CD14-positive monocyte (primary cell): Measurements from ENCODE around the gene BID. TPM values are rescaled to one million over a fixed set of nuclear protein-coding genes. Genes with fewer than 3 reads are reported as not detected.

Source experiments
- DNase-seq, 3 donors: peaks; one replicate each; pipeline ENCODE4 v3.0.0-alpha.2; 2011 to 2022
- H2AFZ ChIP-seq: 2 replicates; pipeline ENCODE4 v1.6.0; 2012; ENCODE audit warnings: mild to moderate bottlenecking, low read depth, low read length, inconsistent platforms; ENCODE audit not compliant: insufficient read depth, poor library complexity, severe bottlenecking
- H3K27ac ChIP-seq, 2 donors: 1 replicate in 1 of 2; 2 replicates in 1 of 2; pipeline ENCODE4 v1.5.1; 2012 to 2013; ENCODE audit warnings: low read length in 2 of 2, control low read depth in 1 of 2, inconsistent platforms in 1 of 2, low read depth in 1 of 2, mild to moderate bottlenecking in 1 of 2
- H3K27me3 ChIP-seq, 2 donors: one replicate each; pipeline versions ENCODE4 v1.6.0 to v1.6.1; 2011 to 2013; ENCODE audit warnings: low read length in 2 of 2; ENCODE audit not compliant: control insufficient read depth in 2 of 2, insufficient read depth in 2 of 2
- H3K36me3 ChIP-seq, 2 donors: replicated peaks in 1 of 2; 1 replicate in 1 of 2; 2 replicates in 1 of 2; pipeline versions ENCODE4 v1.5.1 to v1.6.1; 2012 to 2013; ENCODE audit warnings: low read length in 2 of 2, control low read depth in 1 of 2, inconsistent platforms in 1 of 2, mild to moderate bottlenecking in 1 of 2; ENCODE audit not compliant: insufficient read depth in 2 of 2, control insufficient read depth in 1 of 2
- H3K4me1 ChIP-seq, 2 donors: 1 replicate in 1 of 2; 2 replicates in 1 of 2; pipeline versions ENCODE4 v1.5.1 to v1.6.1; 2012 to 2013; ENCODE audit warnings: low read length in 2 of 2, control low read depth in 1 of 2, inconsistent platforms in 1 of 2, mild to moderate bottlenecking in 1 of 2, moderate library complexity in 1 of 2; ENCODE audit not compliant: insufficient read depth in 2 of 2, control insufficient read depth in 1 of 2
- H3K4me2 ChIP-seq: replicated peaks from 2 replicates; pipeline ENCODE3; 2012; ENCODE audit warnings: low read length, moderate library complexity, mild to moderate bottlenecking; ENCODE audit not compliant: poor library complexity, severe bottlenecking; ENCODE audit errors: extremely low read depth
- H3K4me3 ChIP-seq, 3 experiments: fragments of 200-600 bp in 1 of 3; sonication (generic) in 1 of 3; replicated peaks in 1 of 3; 1 replicate in 2 of 3; 2 replicates in 1 of 3; pipeline ENCODE4 v1.5.1; 2011 to 2013; ENCODE audit warnings: low read length in 3 of 3, mild to moderate bottlenecking in 3 of 3, control low read depth in 2 of 3, low read depth in 2 of 3, inconsistent platforms in 1 of 3, moderate library complexity in 1 of 3
- H3K79me2 ChIP-seq: 2 replicates; pipeline ENCODE4 v1.6.0; 2012; ENCODE audit warnings: mild to moderate bottlenecking, control low read depth, inconsistent platforms, low read length, moderate library complexity; ENCODE audit not compliant: insufficient read depth
- H3K9ac ChIP-seq: 2 replicates; pipeline ENCODE4 v1.6.0; 2017; ENCODE audit warnings: low read length, mild to moderate bottlenecking; ENCODE audit not compliant: insufficient read depth, poor library complexity, severe bottlenecking
- H3K9me3 ChIP-seq, 2 donors: replicated peaks in 1 of 2; 1 replicate in 1 of 2; 2 replicates in 1 of 2; pipeline versions ENCODE4 v1.5.1 to v1.6.1; 2012 to 2013; ENCODE audit warnings: low read length in 2 of 2, control low read depth in 1 of 2; ENCODE audit not compliant: control insufficient read depth in 1 of 2, insufficient read depth in 1 of 2
- H4K20me1 ChIP-seq: 2 replicates; pipeline ENCODE4 v1.6.0; 2012; ENCODE audit warnings: mild to moderate bottlenecking, low read length, control low read depth, moderate library complexity; ENCODE audit not compliant: insufficient read depth
- H3K27ac Mint-ChIP-seq, 7 donors: one replicate each; pipeline ENCODE4 v1.8.0; 2020; ENCODE audit warnings: mild to moderate bottlenecking in 7 of 7, mixed read lengths in 7 of 7, moderate library complexity in 6 of 7, inconsistent platforms in 2 of 7
- H3K27me3 Mint-ChIP-seq, 3 donors: one replicate each; pipeline ENCODE4 v1.8.0; 2021 to 2022; ENCODE audit warnings: low read depth in 3 of 3, mild to moderate bottlenecking in 3 of 3, mixed read lengths in 3 of 3, moderate library complexity in 3 of 3, inconsistent platforms in 1 of 3
- H3K36me3 Mint-ChIP-seq, 2 donors: one replicate each; pipeline ENCODE4 v1.8.0; 2020; ENCODE audit warnings: mixed read lengths in 2 of 2, inconsistent platforms in 1 of 2, mild to moderate bottlenecking in 1 of 2
- H3K4me1 Mint-ChIP-seq: one replicate; pipeline ENCODE4 v1.8.0; 2020; ENCODE audit warnings: mild to moderate bottlenecking, mixed read lengths
- H3K4me3 Mint-ChIP-seq, 2 donors: one replicate each; pipeline ENCODE4 v1.8.0; 2020; ENCODE audit warnings: mild to moderate bottlenecking in 2 of 2, mixed read lengths in 2 of 2, moderate library complexity in 1 of 2
- H3K9me3 Mint-ChIP-seq, 7 donors: one replicate each; pipeline ENCODE4 v1.8.0; 2020 to 2022; ENCODE audit warnings: mixed read lengths in 7 of 7, mild to moderate bottlenecking in 6 of 7, moderate library complexity in 6 of 7, inconsistent platforms in 2 of 7
- WGBS: methylation state at CpG from one replicate; pipeline ENCODE4 v1.1.5; 2013; ENCODE audit warnings: missing lambda C conversion rate; ENCODE audit not compliant: insufficient coverage; 5-methylcytosine and 5-hydroxymethylcytosine counted together
- intact Hi-C, 2 donors: fragments of 100-400 bp; cut with micrococcal nuclease; formaldehyde crosslinking; loops; one replicate each; pipeline versions ENCODE4 v1.15.0 to v1.15.1; 2023
- polyA plus RNA-seq, 3 donors: library from polyadenylated mRNA; depleted of rRNA in 1 of 3; unstranded in 2 of 3; stranded (reverse) in 1 of 3; fragments of 300-500 nt in 2 of 3; fragments of >200 nt in 1 of 3; fragmentation: Illumina TruSeq in 2 of 3; gene quantifications; 1 replicate in 2 of 3; 2 replicates in 1 of 3; pipeline ENCODE4 v1.2.3, GENCODE V29; 2012 to 2021
- TF ChIP-seq, protein P1 (sequence below): fragments of 200-600 bp; IDR thresholded peaks from one replicate; pipeline ENCODE4 v1.8.0; 2022; ENCODE audit warnings: antibody characterized with exemption, mild to moderate bottlenecking

BID gene
- polyA plus RNA-seq, 3 donors: 199 to 423 (median 391) TPM

DNA sequence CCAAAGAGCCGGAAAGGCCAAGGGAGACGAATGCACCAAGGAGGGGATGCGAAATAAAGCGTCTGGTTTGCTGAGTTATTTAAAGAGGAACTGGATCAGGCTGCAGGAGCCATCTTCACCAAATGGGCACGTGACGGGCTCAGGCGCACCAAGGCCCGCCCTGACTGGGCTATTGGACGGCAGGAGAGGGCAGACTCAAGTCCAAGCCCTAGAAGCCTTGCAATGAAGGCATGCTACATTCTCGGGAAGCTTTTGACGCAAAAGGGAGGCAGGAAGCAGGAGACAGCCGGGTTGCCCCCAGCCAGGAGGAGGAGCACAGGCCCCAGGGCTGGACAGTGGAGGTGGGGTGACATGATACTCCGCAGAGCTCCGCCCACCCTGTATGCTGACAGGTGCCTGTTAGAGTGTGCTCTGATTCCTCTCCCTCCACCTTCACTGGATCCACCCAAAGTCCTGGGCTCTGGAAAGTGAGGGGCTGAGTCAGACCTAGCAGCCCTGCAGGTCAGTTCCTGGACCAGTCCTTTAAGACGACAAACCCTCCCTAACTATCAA lies 41.5 kb upstream of the BID start:
- intact Hi-C loops: no loop called here
- WGBS: 94% methylated on average over 15 of the region's 15 CpGs
- no peaks in the 10 kb centered on the region for H3K36me3 Mint-ChIP-seq
- H3K36me3 ChIP-seq: no peaks in the 10 kb centered on the region
- peak overlapping the region in 1 of 7 donors; percentile 10 for H3K27ac Mint-ChIP-seq
- no peaks in the 10 kb centered on the region for H3K4me1 Mint-ChIP-seq
- no peak overlapping the region for H3K4me3 Mint-ChIP-seq
- H3K79me2 ChIP-seq: no peaks in the 10 kb centered on the region
- no peaks in the 10 kb centered on the region for H3K27me3 ChIP-seq
- no peak for DNase-seq
- no peak overlapping the region for H2AFZ ChIP-seq
- H3K27me3 Mint-ChIP-seq: peaks cover 0 to 3% (median 2%) of the 10 kb centered on the region in 3 donors
- TF ChIP-seq, protein P1, sequence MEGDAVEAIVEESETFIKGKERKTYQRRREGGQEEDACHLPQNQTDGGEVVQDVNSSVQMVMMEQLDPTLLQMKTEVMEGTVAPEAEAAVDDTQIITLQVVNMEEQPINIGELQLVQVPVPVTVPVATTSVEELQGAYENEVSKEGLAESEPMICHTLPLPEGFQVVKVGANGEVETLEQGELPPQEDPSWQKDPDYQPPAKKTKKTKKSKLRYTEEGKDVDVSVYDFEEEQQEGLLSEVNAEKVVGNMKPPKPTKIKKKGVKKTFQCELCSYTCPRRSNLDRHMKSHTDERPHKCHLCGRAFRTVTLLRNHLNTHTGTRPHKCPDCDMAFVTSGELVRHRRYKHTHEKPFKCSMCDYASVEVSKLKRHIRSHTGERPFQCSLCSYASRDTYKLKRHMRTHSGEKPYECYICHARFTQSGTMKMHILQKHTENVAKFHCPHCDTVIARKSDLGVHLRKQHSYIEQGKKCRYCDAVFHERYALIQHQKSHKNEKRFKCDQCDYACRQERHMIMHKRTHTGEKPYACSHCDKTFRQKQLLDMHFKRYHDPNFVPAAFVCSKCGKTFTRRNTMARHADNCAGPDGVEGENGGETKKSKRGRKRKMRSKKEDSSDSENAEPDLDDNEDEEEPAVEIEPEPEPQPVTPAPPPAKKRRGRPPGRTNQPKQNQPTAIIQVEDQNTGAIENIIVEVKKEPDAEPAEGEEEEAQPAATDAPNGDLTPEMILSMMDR: no peak
- H3K4me2 ChIP-seq: no peak overlapping the region
- H3K9me3 Mint-ChIP-seq: no peaks in the 10 kb centered on the region
- H3K27ac ChIP-seq: no peak overlapping the region
- no peak overlapping the region for H3K9ac ChIP-seq
- no peak overlapping the region for H3K4me3 ChIP-seq
- no peaks in the 10 kb centered on the region for H4K20me1 ChIP-seq
- H3K9me3 ChIP-seq: no peaks in the 10 kb centered on the region
- H3K4me1 ChIP-seq: no peaks in the 10 kb centered on the region

DNA sequence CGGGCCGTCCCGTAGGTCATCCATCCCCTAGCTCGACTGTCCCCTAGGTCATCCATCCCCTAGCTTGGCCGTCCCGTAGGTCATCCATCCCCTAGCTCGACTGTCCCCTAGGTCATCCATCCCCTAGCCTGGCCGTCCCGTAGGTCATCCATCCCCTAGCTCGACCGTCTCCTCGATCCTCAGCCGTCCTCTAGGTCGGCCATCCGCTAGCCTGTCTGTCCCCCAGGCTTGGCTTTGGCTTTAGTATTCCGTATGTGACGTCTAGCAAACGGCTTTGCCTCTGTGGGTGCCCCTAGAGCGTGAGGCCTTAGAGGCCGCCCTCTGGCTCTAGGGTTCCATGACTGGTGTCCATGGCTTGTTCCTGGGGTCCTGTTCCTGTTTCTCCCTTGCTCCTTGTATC lies 40.6 kb upstream of the BID start:
- H3K27ac Mint-ChIP-seq: peak overlapping the region in 1 of 7 donors; percentile 58
- H3K27me3 ChIP-seq: no peaks in the 10 kb centered on the region
- H3K36me3 ChIP-seq: no peaks in the 10 kb centered on the region
- TF ChIP-seq, protein P1: no peak
- intact Hi-C loops: no loop called here
- peaks cover 0 to 3% (median 2%) of the 10 kb centered on the region in 3 donors for H3K27me3 Mint-ChIP-seq
- H4K20me1 ChIP-seq: no peaks in the 10 kb centered on the region
- no peak overlapping the region for H3K4me2 ChIP-seq
- H3K36me3 Mint-ChIP-seq: no peaks in the 10 kb centered on the region
- no peaks in the 10 kb centered on the region for H3K9me3 ChIP-seq
- H2AFZ ChIP-seq: no peak overlapping the region
- no peaks in the 10 kb centered on the region for H3K9me3 Mint-ChIP-seq
- no peak overlapping the region for H3K27ac ChIP-seq
- DNase-seq: no peak
- no peaks in the 10 kb centered on the region for H3K4me1 ChIP-seq
- H3K4me3 ChIP-seq: no peak overlapping the region
- no peaks in the 10 kb centered on the region for H3K4me1 Mint-ChIP-seq
- H3K79me2 ChIP-seq: no peaks in the 10 kb centered on the region
- H3K4me3 Mint-ChIP-seq: no peak overlapping the region
- 96% methylated on average over 19 of the region's 20 CpGs for WGBS
- no peak overlapping the region for H3K9ac ChIP-seq
